GM20431 (cell line): ENCODE data around the gene LINGO3.

Source experiments
- in situ Hi-C: fragments of 300-500 bp; cut with MseI, MboI; formaldehyde crosslinking; loops from one replicate; pipeline ENCODE4 v1.15.0; 2020; ENCODE audit warnings: low sequenced_read_pairs; ENCODE audit not compliant: unreplicated experiment

LINGO3 gene

GRCh38 chr19:2270157-2270422 lies 37.9 kb downstream of the LINGO3 start:
- in situ Hi-C loops, result no loop called here

GRCh38 chr19:2269244-2270156 lies 38.5 kb downstream of the LINGO3 start:
- in situ Hi-C loops, result no loop called here

- in situ Hi-C loops, result no loop called here
Observed at GRCh38 chr19:2268861-2269243, 39.1 kb downstream of the LINGO3 start.

GRCh38 chr19:2268480-2268830 lies 39.5 kb downstream of the LINGO3 start:
- in situ Hi-C loops, result no loop called here

- in situ Hi-C loops, result no loop called here
Observed at GRCh38 chr19:2266183-2266993, 41.6 kb downstream of the LINGO3 start.

- in situ Hi-C loops, result no loop called here
Observed at GRCh38 chr19:2261438-2262172, 46.3 kb downstream of the LINGO3 start.

GRCh38 chr19:2260341-2260805 lies 47.6 kb downstream of the LINGO3 start:
- in situ Hi-C loops, result no loop called here

GRCh38 chr19:2259336-2259735 lies 48.6 kb downstream of the LINGO3 start:
- in situ Hi-C loops, result no loop called here
